GM21619 (cell line): Measurements from ENCODE around the gene TTLL8.

Source experiments
- ATAC-seq: cut with Tn5 transposase; IDR thresholded peaks from one replicate; pipeline ENCODE4 v1.9.1; 2021; ENCODE audit not compliant: unreplicated experiment

The TTLL8 gene

GRCh38 chr22:50022171-50022819, 35.8 kb downstream of the TTLL8 start:
- ATAC-seq: no peak

GRCh38 chr22:50020606-50021005, 37.5 kb downstream of the TTLL8 start:
- ATAC-seq: no peak

- no peak for ATAC-seq
These were observed 38.8 kb downstream of the TTLL8 start for GRCh38 chr22:50019316-50019715.

GRCh38 chr22:50018608-50019285, 39.4 kb downstream of the TTLL8 start:
- ATAC-seq: no peak

DNA sequence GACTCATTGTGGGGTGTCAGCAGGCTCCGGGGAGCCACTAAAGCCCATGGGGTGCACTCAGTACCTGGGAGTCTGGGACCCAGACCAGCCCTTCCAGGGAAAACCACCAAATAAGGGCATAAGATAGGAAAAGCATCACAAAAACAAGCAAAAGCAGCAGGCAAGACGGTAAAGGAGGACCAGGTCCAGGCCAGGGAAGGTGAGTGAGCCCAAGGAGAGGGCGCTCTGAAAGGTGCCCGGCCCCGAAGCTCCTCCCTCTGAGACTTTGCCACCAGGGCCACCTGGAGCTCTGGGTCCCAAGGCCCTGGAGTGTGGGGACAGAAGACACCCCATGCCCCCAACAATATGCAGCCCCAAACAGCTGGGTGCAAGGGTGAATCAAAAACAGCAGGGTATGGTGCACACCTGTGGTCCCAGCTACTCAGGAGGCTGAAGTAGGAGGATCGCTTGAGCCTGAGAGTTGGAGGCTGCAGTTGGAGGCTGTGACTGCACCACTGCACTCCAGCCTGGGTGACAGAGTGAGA, 40.3 kb downstream of the TTLL8 start:
- ATAC-seq: no peak

DNA sequence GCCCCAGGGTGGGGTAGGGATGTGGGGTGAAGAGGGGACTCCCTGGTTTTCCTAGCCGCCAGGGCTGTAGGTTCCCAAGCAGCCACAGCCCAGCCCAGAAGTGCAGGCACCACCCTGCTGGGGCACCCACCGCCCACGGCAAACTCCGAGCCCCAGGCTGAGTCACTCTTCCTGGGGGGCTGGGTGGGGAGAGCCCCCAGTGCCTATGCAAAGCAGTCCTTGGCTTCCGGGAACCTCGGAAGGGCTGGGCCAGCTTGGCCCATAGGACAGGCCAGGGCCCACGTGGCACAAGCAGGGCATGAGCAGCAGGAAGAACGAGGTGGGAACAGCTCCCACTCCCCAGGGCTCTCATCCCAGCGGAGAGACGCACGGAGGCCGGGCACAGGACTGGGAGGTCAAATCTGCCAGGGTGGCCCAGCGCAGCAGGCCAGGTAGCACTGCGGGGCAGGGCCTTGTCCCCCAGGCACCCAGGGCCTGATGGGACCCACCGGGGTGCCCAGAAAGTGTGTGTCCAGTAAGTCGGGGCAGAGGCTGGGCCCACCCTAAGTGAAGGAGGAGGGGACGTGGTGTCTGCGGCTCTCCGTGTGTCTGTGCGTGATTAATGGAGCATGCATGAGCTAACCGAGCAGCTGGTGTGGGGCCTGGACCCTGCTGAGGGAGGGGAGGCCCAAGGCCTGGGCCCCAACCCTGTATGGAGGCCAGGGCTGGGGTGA, 41.0 kb downstream of the TTLL8 start:
- peak; percentile 52 for ATAC-seq

DNA sequence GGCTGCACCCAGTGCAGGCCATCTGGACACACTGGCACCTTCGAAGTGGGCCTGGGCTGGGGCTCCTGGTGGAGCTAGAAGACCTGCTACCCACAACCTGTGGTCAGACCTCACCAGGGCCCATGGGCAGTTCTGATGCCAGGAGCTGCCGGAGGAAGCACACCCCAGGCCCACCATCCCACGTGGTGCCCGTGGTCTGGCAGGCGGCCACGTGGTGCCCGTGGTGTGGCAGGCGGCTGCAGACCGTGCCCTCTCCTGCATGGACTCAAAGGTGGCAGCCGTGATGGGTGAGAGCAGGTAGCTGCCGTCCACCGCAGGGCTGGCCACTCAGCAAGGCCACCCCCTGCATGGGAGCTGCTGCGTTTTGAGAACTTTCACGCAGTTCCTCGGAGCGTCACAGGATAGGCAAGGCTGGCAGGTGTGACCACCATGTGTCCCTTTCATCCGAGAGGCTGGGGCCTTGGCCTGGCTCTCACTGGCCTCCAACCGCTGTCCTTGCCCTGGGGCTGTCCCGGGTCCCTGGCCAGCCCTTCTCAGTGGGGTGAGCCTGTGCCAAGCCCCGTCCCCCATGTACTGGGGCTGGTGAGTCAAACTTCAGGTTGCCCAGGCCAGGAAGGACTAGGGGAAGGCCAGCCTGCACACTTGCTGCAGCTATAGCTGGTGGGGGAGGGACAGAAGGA, 41.6 kb downstream of the TTLL8 start:
- ATAC-seq: no peak

DNA sequence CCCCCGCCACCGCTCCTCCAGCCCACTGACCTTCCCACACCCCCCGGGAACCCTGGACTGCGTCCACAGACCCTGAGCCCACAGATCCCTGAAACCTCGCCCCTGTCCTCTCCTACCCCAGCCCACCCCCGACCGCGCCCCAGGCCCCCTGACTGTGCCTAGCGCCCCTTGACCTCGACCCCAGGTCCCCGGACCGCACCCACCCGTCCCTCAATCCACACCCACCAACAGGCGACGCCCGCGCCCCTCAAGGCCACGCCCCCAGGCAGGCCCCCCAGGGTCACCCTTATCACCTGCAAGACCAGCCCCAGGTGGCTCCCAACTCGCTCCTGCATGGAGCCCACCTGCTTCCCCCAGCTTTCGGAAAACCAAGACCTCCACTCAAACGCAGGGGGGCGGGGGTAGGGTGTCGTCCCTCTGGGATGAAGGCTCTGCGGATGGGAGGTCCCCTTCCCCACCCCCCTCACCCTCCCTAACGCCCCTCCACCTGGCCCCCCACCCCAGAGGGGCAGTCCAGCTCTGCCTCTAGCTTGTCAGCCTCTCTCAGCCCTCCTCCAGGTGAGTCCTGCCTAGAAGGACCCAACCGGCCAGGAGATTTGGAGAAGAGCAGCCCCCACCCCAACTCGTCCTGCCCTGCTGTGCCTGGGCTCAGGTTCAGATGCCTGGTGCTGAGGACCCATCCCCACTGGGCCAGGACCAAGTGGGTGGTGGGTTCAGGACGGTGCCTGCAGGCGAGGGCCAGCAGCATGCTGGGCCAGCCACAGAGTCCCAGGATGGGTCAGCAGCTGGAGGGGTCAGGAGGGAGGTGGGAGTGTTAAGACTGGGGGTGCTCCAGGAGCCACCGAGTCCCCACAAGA, 42.4 kb downstream of the TTLL8 start:
- no peak for ATAC-seq

GRCh38 chr22:50014655-50015401, 43.3 kb downstream of the TTLL8 start:
- no peak for ATAC-seq

GRCh38 chr22:50014053-50014501, 44.0 kb downstream of the TTLL8 start:
- no peak for ATAC-seq

- ATAC-seq: no peak
These were observed 45.6 kb downstream of the TTLL8 start, which contains the start of gene IL17REL for GRCh38 chr22:50012211-50013181. TSS of gene IL17REL (minus strand) at chr22:50012765. CDS start at chr22:50012646, 119 bp downstream.

GRCh38 chr22:50011447-50012210, 46.5 kb downstream of the TTLL8 start:
- ATAC-seq: no peak

DNA sequence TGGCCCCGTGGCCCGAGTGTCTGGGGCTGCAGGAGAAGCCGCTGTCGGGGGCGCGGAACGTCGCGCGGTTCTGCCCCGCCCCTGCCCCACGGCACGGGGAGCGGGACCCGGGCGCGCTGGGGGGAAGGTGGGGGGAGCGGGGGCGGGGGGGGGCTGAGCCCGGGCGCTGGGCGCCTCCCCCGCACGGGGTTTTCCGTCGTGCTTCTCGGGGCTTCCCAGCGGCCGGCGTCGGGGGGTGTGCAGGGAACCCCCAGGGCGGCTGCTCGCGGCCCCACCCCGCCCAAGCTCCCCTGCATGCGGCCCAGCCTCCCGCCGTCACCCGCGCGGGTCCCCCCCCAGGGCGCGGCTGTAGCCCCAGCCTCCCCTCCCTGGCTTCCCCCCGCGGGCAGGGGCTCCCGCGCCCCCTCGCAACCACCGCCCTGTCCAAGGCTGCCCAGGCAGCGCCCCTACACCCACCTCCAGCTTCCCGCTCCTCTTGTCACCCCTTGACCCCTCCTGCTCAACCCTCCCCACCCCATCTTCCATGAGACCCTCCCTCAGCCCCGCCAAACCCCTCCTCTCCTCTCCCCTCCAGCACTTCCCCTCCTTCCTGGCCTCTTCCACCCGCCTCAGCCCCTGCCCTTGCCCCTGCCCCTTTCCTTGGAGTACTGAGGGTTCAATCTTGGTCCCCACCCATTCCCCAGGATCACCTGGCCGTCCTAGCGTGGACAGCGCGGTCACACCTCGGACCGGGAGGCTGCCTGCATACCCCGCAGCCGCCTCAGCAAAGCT, 47.2 kb downstream of the TTLL8 start:
- ATAC-seq: no peak

- ATAC-seq: no peak
These were observed 48.1 kb downstream of the TTLL8 start for GRCh38 chr22:50009765-50010675.

- no peak for ATAC-seq
These were observed 48.8 kb downstream of the TTLL8 start for GRCh38 chr22:50009251-50009650.
